ENCODE measurements around the gene GSG1.

Gene GSG1

GRCh38 chr12:13119826-13120225 lies 16.4 kb upstream of the GSG1 start:
- DNase-seq (ENCODE audit: low read depth), result no peak

GRCh38 chr12:13117029-13117428 lies 13.6 kb upstream of the GSG1 start:
- no peak for DNase-seq (ENCODE audit: low read depth)

GRCh38 chr12:13116259-13116658 lies 12.8 kb upstream of the GSG1 start:
- no peak for DNase-seq (ENCODE audit: low read depth)

GRCh38 chr12:13114251-13115052 lies 11.0 kb upstream of the GSG1 start:
- DNase-seq (ENCODE audit: low read depth), result peak; percentile 64

- DNase-seq (ENCODE audit: low read depth), result no peak
Observed at GRCh38 chr12:13112968-13113367, 9.5 kb upstream of the GSG1 start.

GRCh38 chr12:13106666-13107065 lies 3.2 kb upstream of the GSG1 start:
- DNase-seq (ENCODE audit: low read depth), result no peak

GRCh38 chr12:13105781-13106180 lies 2.3 kb upstream of the GSG1 start:
- DNase-seq (ENCODE audit: low read depth), result no peak

GRCh38 chr12:13104409-13104808 lies 942 bp upstream of the GSG1 start:
- DNase-seq (ENCODE audit: low read depth), result no peak

GRCh38 chr12:13102461-13103195 lies 839 bp downstream of the GSG1 start:
- peak; percentile 35 for DNase-seq (ENCODE audit: low read depth)

- peak; percentile 69 for DNase-seq (ENCODE audit: low read depth)
Observed at GRCh38 chr12:13101821-13102375, 1.6 kb downstream of the GSG1 start.

GRCh38 chr12:13100882-13101769 lies 2.3 kb downstream of the GSG1 start:
- peak; percentile 91 for DNase-seq (ENCODE audit: low read depth)

- DNase-seq (ENCODE audit: low read depth), result no peak
Observed at GRCh38 chr12:13100605-13100881, 2.9 kb downstream of the GSG1 start.

GRCh38 chr12:13099844-13100604 lies 3.4 kb downstream of the GSG1 start:
- DNase-seq (ENCODE audit: low read depth), result no peak

GRCh38 chr12:13099066-13099843 lies 4.2 kb downstream of the GSG1 start:
- DNase-seq (ENCODE audit: low read depth), result peak; percentile 53

GRCh38 chr12:13097491-13098011 lies 5.9 kb downstream of the GSG1 start:
- DNase-seq (ENCODE audit: low read depth), result peak; percentile 35

GRCh38 chr12:13095266-13095995 lies 8.0 kb downstream of the GSG1 start:
- no peak for DNase-seq (ENCODE audit: low read depth)

GRCh38 chr12:13094367-13094766 lies 9.1 kb downstream of the GSG1 start:
- DNase-seq (ENCODE audit: low read depth), result peak; percentile 74

GRCh38 chr12:13093848-13094220 lies 9.6 kb downstream of the GSG1 start:
- peak; percentile 42 for DNase-seq (ENCODE audit: low read depth)

GRCh38 chr12:13093191-13093847 lies 10.1 kb downstream of the GSG1 start:
- peak; percentile 61 for DNase-seq (ENCODE audit: low read depth)

All from EH (cell line).